HEK293 (cell line): Measurements from ENCODE around the gene SMARCD1.

Source experiments
- CTCF ChIA-PET: fragments of 350-600 bp; formaldehyde crosslinking; extraction: SDS; loops from one replicate; lab custom pipeline; 2021; ENCODE audit warnings: antibody characterized with exemption; lab: Yijun Ruan, JAX
- POLR2A ChIA-PET: fragments of 300-600 bp; formaldehyde crosslinking; extraction: SDS; loops from one replicate; lab custom pipeline; 2020; ENCODE audit warnings: antibody characterized with exemption, inconsistent platforms; lab: Yijun Ruan, JAX
- H3K27ac ChIP-seq: fragments of 200-500 bp; sonication (Bioruptor generic); 2 replicates; pipeline ENCODE4 v1.5.1; 2014; ENCODE audit warnings: low read depth, low read length, control low read depth, inconsistent platforms; ENCODE audit errors: extremely low read depth
- H3K36me3 ChIP-seq, 2 experiments: fragments of 200-500 bp in 1 of 2; sonication (Bioruptor generic) in 1 of 2; 1 replicate in 1 of 2; 2 replicates in 1 of 2; pipeline ENCODE4 v1.5.1; 2014 to 2017; ENCODE audit warnings: inconsistent platforms in 2 of 2, low read length in 2 of 2; ENCODE audit not compliant: control insufficient read depth in 2 of 2, insufficient read depth in 1 of 2
- H3K4me1 ChIP-seq: fragments of 200-500 bp; sonication (Bioruptor generic); 2 replicates; pipeline ENCODE4 v1.5.1; 2014; ENCODE audit warnings: mild to moderate bottlenecking, low read length, inconsistent platforms; ENCODE audit not compliant: control insufficient read depth, insufficient read depth
- H3K4me3 ChIP-seq: 2 replicates; pipeline ENCODE4 v1.5.1; 2011; ENCODE audit warnings: low read depth, mild to moderate bottlenecking, control low read depth, low read length, moderate library complexity
- H3K9me3 ChIP-seq: fragments of 200-500 bp; sonication (Bioruptor generic); 2 replicates; pipeline ENCODE4 v1.5.1; 2014; ENCODE audit warnings: low read depth, low read length, inconsistent platforms; ENCODE audit not compliant: control insufficient read depth, insufficient read depth
- GLI2 ChIP-seq: fragments of 450-650 bp; formaldehyde crosslinking; IDR thresholded peaks from 2 replicates; pipeline ENCODE4; 2017; ENCODE audit warnings: missing biosample characterization, missing genetic modification characterization, low read depth, borderline replicate concordance
- KLF17 ChIP-seq: fragments of 450-650 bp; formaldehyde crosslinking; IDR thresholded peaks from 2 replicates; pipeline ENCODE4 v1.5.1; 2016; ENCODE audit warnings: missing biosample characterization, missing genetic modification characterization
- SETDB1 ChIP-seq: IDR thresholded peaks from one replicate; pipeline ENCODE4 v1.6.1; 2017; ENCODE audit warnings: mild to moderate bottlenecking, low read length, moderate library complexity, mixed read lengths; ENCODE audit not compliant: insufficient read length
- ZBTB17 ChIP-seq: fragments of 450-650 bp; formaldehyde crosslinking; IDR thresholded peaks from 2 replicates; pipeline ENCODE4 v1.5.1; 2016; ENCODE audit warnings: missing biosample characterization, missing genetic modification characterization
- ZBTB7A ChIP-seq: fragments of 450-650 bp; formaldehyde crosslinking; IDR thresholded peaks from 2 replicates; pipeline ENCODE4 v1.5.1; 2016; ENCODE audit warnings: low read depth, missing biosample characterization, missing genetic modification characterization
- ZEB2 ChIP-seq: fragments of 450-650 bp; formaldehyde crosslinking; IDR thresholded peaks from 2 replicates; pipeline ENCODE4 v1.5.1; 2016; ENCODE audit warnings: missing biosample characterization, missing genetic modification characterization
- ZFP3 ChIP-seq: fragments of 450-650 bp; formaldehyde crosslinking; IDR thresholded peaks from 2 replicates; pipeline ENCODE4 v1.5.1; 2016; ENCODE audit warnings: low read depth, missing biosample characterization, missing genetic modification characterization
- ZNF132 ChIP-seq: fragments of 450-650 bp; formaldehyde crosslinking; IDR thresholded peaks from 2 replicates; pipeline ENCODE4 v1.5.1; 2017; ENCODE audit warnings: missing biosample characterization, missing genetic modification characterization, borderline replicate concordance
- ZNF133 ChIP-seq: fragments of 450-650 bp; formaldehyde crosslinking; IDR thresholded peaks from 2 replicates; pipeline ENCODE4 v1.5.1; 2016; ENCODE audit warnings: missing biosample characterization, missing genetic modification characterization
- ZNF184 ChIP-seq: fragments of 450-650 bp; IDR thresholded peaks from 2 replicates; pipeline ENCODE4 v1.5.1; 2018; ENCODE audit warnings: missing biosample characterization, mild to moderate bottlenecking, missing genetic modification characterization
- ZNF239 ChIP-seq: fragments of 450-650 bp; formaldehyde crosslinking; IDR thresholded peaks from 2 replicates; pipeline ENCODE4 v1.5.1; 2016; ENCODE audit warnings: missing biosample characterization, missing genetic modification characterization
- ZNF24 ChIP-seq: fragments of 450-650 bp; formaldehyde crosslinking; IDR thresholded peaks from 2 replicates; pipeline ENCODE4 v1.5.1; 2016; ENCODE audit warnings: missing biosample characterization, missing genetic modification characterization
- ZNF280D ChIP-seq: fragments of 450-650 bp; formaldehyde crosslinking; IDR thresholded peaks from 2 replicates; pipeline ENCODE4 v1.5.1; 2016; ENCODE audit warnings: missing biosample characterization, missing genetic modification characterization
- ZNF391 ChIP-seq: fragments of 450-650 bp; formaldehyde crosslinking; IDR thresholded peaks from 2 replicates; pipeline ENCODE4 v1.5.1; 2016; ENCODE audit warnings: low read depth, missing biosample characterization, missing genetic modification characterization, borderline replicate concordance
- ZNF514 ChIP-seq: fragments of 450-650 bp; formaldehyde crosslinking; IDR thresholded peaks from 2 replicates; pipeline ENCODE4 v1.5.1; 2016; ENCODE audit warnings: missing biosample characterization, missing genetic modification characterization
- ZNF544 ChIP-seq: fragments of 450-650 bp; formaldehyde crosslinking; IDR thresholded peaks from 2 replicates; pipeline ENCODE4 v1.5.0; 2017; ENCODE audit warnings: missing biosample characterization, missing genetic modification characterization
- ZNF76 ChIP-seq: fragments of 450-650 bp; formaldehyde crosslinking; IDR thresholded peaks from 2 replicates; pipeline ENCODE4; 2016; ENCODE audit warnings: low read depth, missing biosample characterization, missing genetic modification characterization, borderline replicate concordance
- ZNF830 ChIP-seq: fragments of 450-650 bp; IDR thresholded peaks from 2 replicates; pipeline ENCODE4 v1.5.0; 2018; ENCODE audit warnings: missing biosample characterization, missing genetic modification characterization, low read depth, mild to moderate bottlenecking, moderate library complexity
- ZSCAN23 ChIP-seq: fragments of 450-650 bp; formaldehyde crosslinking; IDR thresholded peaks from 2 replicates; pipeline ENCODE4 v1.5.1; 2016; ENCODE audit warnings: missing biosample characterization, missing genetic modification characterization
- TF ChIP-seq, protein P1 (sequence below): fragments of 450-650 bp; formaldehyde crosslinking; conservative IDR thresholded peaks from 2 replicates; pipeline ENCODE4 v1.5.1; 2016; ENCODE audit warnings: low read depth, missing biosample characterization, missing genetic modification characterization
- TF ChIP-seq, protein P2 (sequence below): fragments of 450-650 bp; formaldehyde crosslinking; IDR thresholded peaks from 2 replicates; pipeline ENCODE4 v1.5.1; 2016; ENCODE audit warnings: missing biosample characterization, missing genetic modification characterization
- TF ChIP-seq, protein P3 (sequence below): fragments of 450-650 bp; formaldehyde crosslinking; IDR thresholded peaks from 2 replicates; pipeline ENCODE4 v1.5.1; 2016; ENCODE audit warnings: missing biosample characterization, missing genetic modification characterization
- TF ChIP-seq, protein P4 (sequence below): fragments of 450-650 bp; formaldehyde crosslinking; IDR thresholded peaks from 2 replicates; pipeline ENCODE4 v1.5.1; 2016; ENCODE audit warnings: missing biosample characterization, missing genetic modification characterization

The SMARCD1 gene

GRCh38 chr12:50142993-50143392 is 57.9 kb downstream of the SMARCD1 start (continued):
- no peak for TF ChIP-seq ZNF514
- TF ChIP-seq ZNF76 (tag by site-specific recombination), result no peak
- no peak for TF ChIP-seq ZNF184
- TF ChIP-seq, protein P1, sequence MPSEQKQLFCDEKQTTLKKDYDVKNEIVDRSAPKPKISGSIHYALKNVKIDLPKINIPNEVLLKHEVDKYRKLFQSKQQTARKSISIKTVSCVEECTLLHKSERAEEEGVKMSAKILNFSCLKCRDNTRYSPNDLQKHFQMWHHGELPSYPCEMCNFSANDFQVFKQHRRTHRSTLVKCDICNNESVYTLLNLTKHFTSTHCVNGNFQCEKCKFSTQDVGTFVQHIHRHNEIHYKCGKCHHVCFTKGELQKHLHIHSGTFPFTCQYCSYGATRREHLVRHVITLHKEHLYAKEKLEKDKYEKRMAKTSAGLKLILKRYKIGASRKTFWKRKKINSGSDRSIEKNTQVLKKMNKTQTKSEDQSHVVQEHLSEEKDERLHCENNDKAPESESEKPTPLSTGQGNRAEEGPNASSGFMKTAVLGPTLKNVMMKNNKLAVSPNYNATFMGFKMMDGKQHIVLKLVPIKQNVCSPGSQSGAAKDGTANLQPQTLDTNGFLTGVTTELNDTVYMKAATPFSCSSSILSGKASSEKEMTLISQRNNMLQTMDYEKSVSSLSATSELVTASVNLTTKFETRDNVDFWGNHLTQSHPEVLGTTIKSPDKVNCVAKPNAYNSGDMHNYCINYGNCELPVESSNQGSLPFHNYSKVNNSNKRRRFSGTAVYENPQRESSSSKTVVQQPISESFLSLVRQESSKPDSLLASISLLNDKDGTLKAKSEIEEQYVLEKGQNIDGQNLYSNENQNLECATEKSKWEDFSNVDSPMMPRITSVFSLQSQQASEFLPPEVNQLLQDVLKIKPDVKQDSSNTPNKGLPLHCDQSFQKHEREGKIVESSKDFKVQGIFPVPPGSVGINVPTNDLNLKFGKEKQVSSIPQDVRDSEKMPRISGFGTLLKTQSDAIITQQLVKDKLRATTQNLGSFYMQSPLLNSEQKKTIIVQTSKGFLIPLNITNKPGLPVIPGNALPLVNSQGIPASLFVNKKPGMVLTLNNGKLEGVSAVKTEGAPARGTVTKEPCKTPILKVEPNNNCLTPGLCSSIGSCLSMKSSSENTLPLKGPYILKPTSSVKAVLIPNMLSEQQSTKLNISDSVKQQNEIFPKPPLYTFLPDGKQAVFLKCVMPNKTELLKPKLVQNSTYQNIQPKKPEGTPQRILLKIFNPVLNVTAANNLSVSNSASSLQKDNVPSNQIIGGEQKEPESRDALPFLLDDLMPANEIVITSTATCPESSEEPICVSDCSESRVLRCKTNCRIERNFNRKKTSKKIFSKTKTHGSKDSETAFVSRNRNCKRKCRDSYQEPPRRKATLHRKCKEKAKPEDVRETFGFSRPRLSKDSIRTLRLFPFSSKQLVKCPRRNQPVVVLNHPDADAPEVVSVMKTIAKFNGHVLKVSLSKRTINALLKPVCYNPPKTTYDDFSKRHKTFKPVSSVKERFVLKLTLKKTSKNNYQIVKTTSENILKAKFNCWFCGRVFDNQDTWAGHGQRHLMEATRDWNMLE, result no peak
- TF ChIP-seq, all 188 proteins: peak for 0

- ChIA-PET CTCF (interaction anchor here (0.5 to 2.1 kb wide), 4 partner anchors 8 to 66 kb away, joined by 3 to 7 read pairs (median 6); no protein-coding TSS in a partner anchor), POLR2A (no interaction called here)
- Histone ChIP-seq H3K9me3 (no peaks in the 10 kb centered on the region), H3K27ac (no peak overlapping the region), H3K4me1 (peaks cover 6% of the 10 kb centered on the region), H3K36me3 (peaks cover 18 to 34% of the 10 kb centered on the region in 2 experiments), H3K4me3 (no peak overlapping the region)
- TF ChIP-seq ZNF544 (no peak), ZNF184 (no peak), GLI2 (tag by site-specific recombination) (no peak), ZFP3 (tag by site-specific recombination) (no peak), ZNF239 (tag by site-specific recombination) (no peak), ZNF280D (no peak), ZBTB7A (tag by site-specific recombination) (no peak), ZBTB17 (tag by site-specific recombination) (no peak), ZNF830 (tag by site-specific recombination) (no peak), ZNF132 (tag by site-specific recombination) (no peak), ZNF24 (no peak), KLF17 (tag by site-specific recombination) (no peak), ZNF391 (tag by site-specific recombination) (no peak), ZEB2 (tag by site-specific recombination) (no peak), ZSCAN23 (tag by site-specific recombination) (no peak), ZNF133 (tag by site-specific recombination) (no peak), SETDB1 (no peak)
- TF ChIP-seq, protein P2, sequence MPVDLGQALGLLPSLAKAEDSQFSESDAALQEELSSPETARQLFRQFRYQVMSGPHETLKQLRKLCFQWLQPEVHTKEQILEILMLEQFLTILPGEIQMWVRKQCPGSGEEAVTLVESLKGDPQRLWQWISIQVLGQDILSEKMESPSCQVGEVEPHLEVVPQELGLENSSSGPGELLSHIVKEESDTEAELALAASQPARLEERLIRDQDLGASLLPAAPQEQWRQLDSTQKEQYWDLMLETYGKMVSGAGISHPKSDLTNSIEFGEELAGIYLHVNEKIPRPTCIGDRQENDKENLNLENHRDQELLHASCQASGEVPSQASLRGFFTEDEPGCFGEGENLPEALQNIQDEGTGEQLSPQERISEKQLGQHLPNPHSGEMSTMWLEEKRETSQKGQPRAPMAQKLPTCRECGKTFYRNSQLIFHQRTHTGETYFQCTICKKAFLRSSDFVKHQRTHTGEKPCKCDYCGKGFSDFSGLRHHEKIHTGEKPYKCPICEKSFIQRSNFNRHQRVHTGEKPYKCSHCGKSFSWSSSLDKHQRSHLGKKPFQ (tag by site-specific recombination), result no peak
- TF ChIP-seq, protein P3, sequence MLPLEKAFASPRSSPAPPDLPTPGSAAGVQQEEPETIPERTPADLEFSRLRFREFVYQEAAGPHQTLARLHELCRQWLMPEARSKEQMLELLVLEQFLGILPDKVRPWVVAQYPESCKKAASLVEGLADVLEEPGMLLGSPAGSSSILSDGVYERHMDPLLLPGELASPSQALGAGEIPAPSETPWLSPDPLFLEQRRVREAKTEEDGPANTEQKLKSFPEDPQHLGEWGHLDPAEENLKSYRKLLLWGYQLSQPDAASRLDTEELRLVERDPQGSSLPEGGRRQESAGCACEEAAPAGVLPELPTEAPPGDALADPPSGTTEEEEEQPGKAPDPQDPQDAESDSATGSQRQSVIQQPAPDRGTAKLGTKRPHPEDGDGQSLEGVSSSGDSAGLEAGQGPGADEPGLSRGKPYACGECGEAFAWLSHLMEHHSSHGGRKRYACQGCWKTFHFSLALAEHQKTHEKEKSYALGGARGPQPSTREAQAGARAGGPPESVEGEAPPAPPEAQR (tag by site-specific recombination), result no peak
- TF ChIP-seq, protein P4, sequence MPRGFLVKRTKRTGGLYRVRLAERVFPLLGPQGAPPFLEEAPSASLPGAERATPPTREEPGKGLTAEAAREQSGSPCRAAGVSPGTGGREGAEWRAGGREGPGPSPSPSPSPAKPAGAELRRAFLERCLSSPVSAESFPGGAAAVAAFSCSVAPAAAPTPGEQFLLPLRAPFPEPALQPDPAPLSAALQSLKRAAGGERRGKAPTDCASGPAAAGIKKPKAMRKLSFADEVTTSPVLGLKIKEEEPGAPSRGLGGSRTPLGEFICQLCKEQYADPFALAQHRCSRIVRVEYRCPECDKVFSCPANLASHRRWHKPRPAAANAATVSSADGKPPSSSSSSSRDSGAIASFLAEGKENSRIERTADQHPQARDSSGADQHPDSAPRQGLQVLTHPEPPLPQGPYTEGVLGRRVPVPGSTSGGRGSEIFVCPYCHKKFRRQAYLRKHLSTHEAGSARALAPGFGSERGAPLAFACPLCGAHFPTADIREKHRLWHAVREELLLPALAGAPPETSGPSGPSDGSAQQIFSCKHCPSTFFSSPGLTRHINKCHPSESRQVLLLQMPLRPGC (tag by site-specific recombination), result no peak
Measured at GRCh38 chr12:50145439-50145838, 60.3 kb downstream of the SMARCD1 start.
